GM21423 (cell line): Measurements from ENCODE around the gene GGA1.
A peak's percentile ranks its signal among the peaks of the same experiment; 100 is the strongest.

Source experiments
- ATAC-seq: cut with Tn5 transposase; IDR thresholded peaks from one replicate; pipeline ENCODE4 v1.9.1; 2021; ENCODE audit warnings: mild to moderate bottlenecking, moderate library complexity; ENCODE audit not compliant: unreplicated experiment

The GGA1 gene

GRCh38 chr22:37608477-37609239 is at the start of gene GGA1:
GGA1 (plus strand) TSS chr22:37608834; CDS start chr22:37608861, 27 bp downstream.
- peak; percentile 71 for ATAC-seq

- no peak for ATAC-seq
Observed at GRCh38 chr22:37559521-37559900, 49.1 kb upstream of the GGA1 start.

- ATAC-seq = no peak
Observed at GRCh38 chr22:37559901-37560607, 48.6 kb upstream of the GGA1 start, which contains the start of gene CDC42EP1. CDC42EP1 (plus strand) TSS chr22:37560480; CDS start chr22:37566350, 5,870 bp downstream.

- ATAC-seq = no peak
Observed at GRCh38 chr22:37560608-37561211, 47.9 kb upstream of the GGA1 start.

- no peak for ATAC-seq
Observed at GRCh38 chr22:37561212-37562048, 47.2 kb upstream of the GGA1 start.

- ATAC-seq = no peak
Observed at GRCh38 chr22:37562049-37562875, 46.4 kb upstream of the GGA1 start.

GRCh38 chr22:37563153-37564081 is 45.2 kb upstream of the GGA1 start:
- no peak for ATAC-seq

GRCh38 chr22:37564111-37564711 is 44.4 kb upstream of the GGA1 start:
- no peak for ATAC-seq

- ATAC-seq = no peak
Observed at GRCh38 chr22:37565830-37566229, 42.8 kb upstream of the GGA1 start.

GRCh38 chr22:37566329-37566837 is 42.3 kb upstream of the GGA1 start:
- ATAC-seq = no peak

GRCh38 chr22:37566903-37567798 is 41.5 kb upstream of the GGA1 start:
- ATAC-seq = peak; percentile 64

- ATAC-seq = no peak
Observed at GRCh38 chr22:37568012-37568411, 40.6 kb upstream of the GGA1 start.

GRCh38 chr22:37568448-37569008 is 40.1 kb upstream of the GGA1 start:
- no peak for ATAC-seq

GRCh38 chr22:37569009-37569920 is 39.4 kb upstream of the GGA1 start:
- no peak for ATAC-seq

- ATAC-seq = no peak
Observed at GRCh38 chr22:37569921-37570660, 38.5 kb upstream of the GGA1 start.
